WTC11 (cell line): ENCODE data around the gene OPRL1.

Experiments used
- USF2 ChIP-seq: sonication (generic); formaldehyde crosslinking; IDR thresholded peaks from 2 replicates; pipeline ENCODE4 v1.8.1; 2023; ENCODE audit warnings: mild to moderate bottlenecking, missing genetic modification reagents, moderate library complexity
- ZBTB43 ChIP-seq: sonication (generic); formaldehyde crosslinking; IDR thresholded peaks from 2 replicates; pipeline ENCODE4 v1.8.1; 2023; ENCODE audit warnings: mild to moderate bottlenecking, missing genetic modification reagents

GRCh38 chr20:64075556-64075955, 4.3 kb upstream of the OPRL1 start:
- TF ChIP-seq USF2 (CRISPR knock-in tag) (no peak), ZBTB43 (CRISPR knock-in tag) (no peak)
